ENCODE results near the gene CFAP45.

DNA sequence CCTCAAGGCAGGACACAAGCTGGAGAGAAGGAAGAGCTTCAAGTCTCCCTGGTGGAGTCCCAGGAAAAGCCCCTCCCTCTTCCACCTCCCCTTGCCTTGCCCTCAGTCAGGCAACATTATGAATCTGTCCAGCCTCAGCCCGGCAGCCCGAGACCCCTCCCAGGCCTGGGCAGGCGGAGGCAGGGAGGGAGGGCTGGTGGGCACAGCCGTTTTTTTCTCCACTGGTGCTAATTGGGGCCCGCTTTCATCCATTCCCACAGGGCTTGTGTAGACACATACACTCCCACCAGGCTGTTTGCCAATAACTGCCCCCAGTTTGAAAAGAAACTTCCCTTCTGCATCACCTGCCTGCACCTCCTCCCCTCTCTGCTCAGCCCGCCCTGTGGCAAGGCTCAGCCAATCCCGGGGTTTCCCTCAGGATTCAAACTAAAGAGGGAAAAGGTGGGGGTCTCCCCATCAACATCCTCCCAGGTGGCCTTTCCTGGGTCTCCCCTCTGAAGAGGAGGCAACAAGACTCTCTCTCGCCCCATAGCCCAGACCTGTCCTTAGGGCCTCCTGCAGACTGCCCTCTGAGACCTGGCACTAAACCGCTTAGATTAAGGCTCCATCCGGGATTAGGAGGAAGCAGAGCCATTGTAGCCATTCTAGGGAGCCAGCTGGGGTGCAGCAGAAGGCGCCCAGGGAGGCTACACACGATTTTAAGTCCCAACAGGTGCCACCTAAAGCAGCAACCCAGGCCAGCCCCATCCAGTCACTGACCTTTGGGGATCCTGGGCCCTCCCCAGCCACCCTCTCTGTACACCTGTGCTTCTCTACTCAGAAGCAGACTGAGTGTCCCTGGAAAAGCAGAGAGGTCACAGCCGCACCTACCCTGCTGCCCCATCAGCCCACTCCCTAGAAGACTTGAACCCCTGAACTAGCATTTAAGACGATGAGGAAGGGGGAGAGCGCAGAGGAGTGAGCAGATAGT is 41.9 kb upstream of the CFAP45 start:
- no peak for TF ChIP-seq EZH2phosphoT487 (IDR thresholded peaks at IDR 0.05; ENCODE audit: unreplicated experiment)
- TF ChIP-seq CTCF (conservative IDR thresholded peaks at IDR 0.05; ENCODE audit: low read depth in 2 of 2) = no peak
- TF ChIP-seq EZH2 (IDR thresholded peaks at IDR 0.05; ENCODE audit: low read depth, unreplicated experiment) = no peak
- no peak for TF ChIP-seq CREB1 (CRISPR knock-in tag; IDR thresholded peaks at IDR 0.05; ENCODE audit: low read depth)
- TF ChIP-seq STAT1 (IDR thresholded peaks at IDR 0.05; ENCODE audit: unreplicated experiment) = no peak
- TF ChIP-seq POLR2AphosphoS5 (IDR thresholded peaks at IDR 0.05; ENCODE audit: low read depth) = no peak

All from GM23338 (cell line).